Type B pancreatic cell (in vitro differentiated cells): Measurements from ENCODE around the gene HSF2BP. TPM values are rescaled to one million over a fixed set of nuclear protein-coding genes. Genes with fewer than 3 reads are reported as not detected.

Experiments
- DNase-seq: peaks from one replicate; pipeline ENCODE4 v3.0.0; 2021; ENCODE audit warnings: mixed read lengths; ENCODE audit not compliant: unreplicated experiment; ENCODE audit errors: extremely low spot score
- H3K27ac Mint-ChIP-seq: 2 replicates; pipeline ENCODE4 v1.8.0; 2021; ENCODE audit warnings: mild to moderate bottlenecking, mixed read lengths
- H3K27me3 Mint-ChIP-seq: 2 replicates; pipeline ENCODE4 v1.8.0; 2021; ENCODE audit warnings: mixed read lengths
- H3K36me3 Mint-ChIP-seq: 2 replicates; pipeline ENCODE4 v1.8.0; 2021; ENCODE audit warnings: mixed read lengths
- H3K4me1 Mint-ChIP-seq: one replicate; pipeline ENCODE4 v1.8.0; 2021; ENCODE audit warnings: mixed read lengths; ENCODE audit not compliant: unreplicated experiment
- H3K4me3 Mint-ChIP-seq: 2 replicates; pipeline ENCODE4 v1.8.0; 2021; ENCODE audit warnings: mild to moderate bottlenecking, mixed read lengths
- H3K9me3 Mint-ChIP-seq: 2 replicates; pipeline ENCODE4 v1.8.0; 2021; ENCODE audit warnings: mixed read lengths
- CTCF ChIP-seq: fragments of 200-600 bp; sonication (generic); conservative IDR thresholded peaks from 2 replicates; pipeline ENCODE4 v1.5.0; 2021; ENCODE audit warnings: antibody characterized with exemption, mild to moderate bottlenecking
- total RNA-seq: library from RNA; stranded (reverse); gene quantifications from 2 replicates; pipeline ENCODE4 v1.2.1, GENCODE V29; 2021; ENCODE audit warnings: low replicate concordance

The HSF2BP gene
- total RNA-seq, 1 donor from 2014 or later = 1.3 TPM

- Mint-ChIP-seq H3K27me3 (no peaks in the 10 kb centered on the region), H3K4me3 (no peak overlapping the region), H3K27ac (no peak overlapping the region), H3K9me3 (no peaks in the 10 kb centered on the region), H3K4me1 (peaks cover 11% of the 10 kb centered on the region), H3K36me3 (no peaks in the 10 kb centered on the region)
- DNase-seq = no peak
- TF ChIP-seq CTCF = no peak
These were observed 19.6 kb downstream of the HSF2BP start for GRCh38 chr21:43639470-43640353.

GRCh38 chr21:43637530-43638158 is 21.6 kb downstream of the HSF2BP start:
- TF ChIP-seq CTCF = no peak

GRCh38 chr21:43635436-43635835 is 23.9 kb downstream of the HSF2BP start:
- H3K4me1 Mint-ChIP-seq = no peaks in the 10 kb centered on the region
- no peak for DNase-seq
- no peak overlapping the region for H3K27ac Mint-ChIP-seq
- H3K36me3 Mint-ChIP-seq = peaks cover 7% of the 10 kb centered on the region
- no peak for TF ChIP-seq CTCF
- H3K9me3 Mint-ChIP-seq = no peaks in the 10 kb centered on the region
- H3K4me3 Mint-ChIP-seq = no peak overlapping the region
- no peaks in the 10 kb centered on the region for H3K27me3 Mint-ChIP-seq

More at GRCh38 chr21:43637530-43638158, 21.6 kb downstream of the HSF2BP start:
- Mint-ChIP-seq H3K27me3 (no peaks in the 10 kb centered on the region), H3K4me1 (no peaks in the 10 kb centered on the region), H3K36me3 (no peaks in the 10 kb centered on the region), H3K27ac (no peak overlapping the region), H3K9me3 (no peaks in the 10 kb centered on the region), H3K4me3 (no peak overlapping the region)
- DNase-seq = no peak

GRCh38 chr21:43634618-43635017 is 24.7 kb downstream of the HSF2BP start:
- no peak for DNase-seq
- no peaks in the 10 kb centered on the region for H3K27me3 Mint-ChIP-seq
- no peak overlapping the region for H3K27ac Mint-ChIP-seq
- no peaks in the 10 kb centered on the region for H3K4me1 Mint-ChIP-seq
- no peaks in the 10 kb centered on the region for H3K9me3 Mint-ChIP-seq
- TF ChIP-seq CTCF = no peak
- H3K36me3 Mint-ChIP-seq = peaks cover 7% of the 10 kb centered on the region
- no peak overlapping the region for H3K4me3 Mint-ChIP-seq

- TF ChIP-seq CTCF = no peak
- no peaks in the 10 kb centered on the region for H3K27me3 Mint-ChIP-seq
- H3K9me3 Mint-ChIP-seq = peaks cover 5% of the 10 kb centered on the region
- no peak overlapping the region for H3K27ac Mint-ChIP-seq
- peaks cover 14% of the 10 kb centered on the region for H3K36me3 Mint-ChIP-seq
- DNase-seq = no peak
- no peaks in the 10 kb centered on the region for H3K4me1 Mint-ChIP-seq
- no peak overlapping the region for H3K4me3 Mint-ChIP-seq
These were observed 26.8 kb downstream of the HSF2BP start for GRCh38 chr21:43632373-43632905.
